Measurements from ENCODE around the gene SPATA7. TPM values are rescaled to one million over a fixed set of nuclear protein-coding genes. Genes with fewer than 3 reads are reported as not detected.

SPATA7 gene
- polyA plus RNA-seq, 1 of the 3 experiments (the other 2 are of a cell fraction) = 3.5 TPM

DNA sequence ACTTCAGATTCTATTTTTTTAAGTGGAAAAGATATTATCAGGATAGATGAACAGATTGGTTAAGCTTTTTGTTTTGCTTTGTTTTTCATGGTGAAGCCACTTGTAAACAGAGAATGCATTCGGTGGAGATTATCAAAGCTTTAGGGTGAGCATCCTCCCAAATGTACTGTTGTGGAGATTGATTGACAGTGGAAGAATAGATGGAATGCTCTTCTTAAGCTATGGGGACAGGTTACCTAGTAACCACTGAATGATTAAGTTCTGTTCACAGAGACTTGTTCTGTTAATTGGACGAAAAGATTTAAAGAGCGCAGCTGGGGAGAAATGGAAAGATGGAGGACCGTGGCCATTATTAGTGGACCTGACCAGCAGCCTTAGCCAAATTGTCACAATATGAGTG, 21.8 kb upstream of the SPATA7 start:
- H2AFZ ChIP-seq (ENCODE audit: low read depth) = no peak overlapping the region
- H3K9ac ChIP-seq = no peak overlapping the region
- no peaks in the 10 kb centered on the region for H3F3A ChIP-seq (replicated peaks; ENCODE audit: insufficient read depth)
- no peak overlapping the region for H3K27ac ChIP-seq (ENCODE audit: low read depth in 2 of 2, low read length in 1 of 2)
- no peak overlapping the region for H3K4me3 ChIP-seq (ENCODE audit: low read depth in 2 of 2, low read length in 1 of 2)
- CTCF ChIA-PET = interaction anchor here (1.1 to 5.3 kb wide), 3 partner anchors 9 to 174 kb away, joined by 3 to 19 read pairs (median 7); no protein-coding TSS in a partner anchor
- H3K27me3 ChIP-seq (ENCODE audit: insufficient read depth) = no peaks in the 10 kb centered on the region
- no peaks in the 10 kb centered on the region for H3K4me1 ChIP-seq (ENCODE audit: control insufficient read depth in 1 of 2, insufficient read depth in 2 of 2, low read depth in 1 of 2, low read length in 1 of 2)
- no peak for TF ChIP-seq CTCF (IDR thresholded peaks at IDR 0.05)
- no peak for TF ChIP-seq TAF1 (IDR thresholded peaks at IDR 0.05; ENCODE audit: borderline replicate concordance, low read depth, low read length)
- no peaks in the 10 kb centered on the region for H4K20me1 ChIP-seq (ENCODE audit: insufficient read depth)
- no peaks in the 10 kb centered on the region for H3K9me3 ChIP-seq
- no peaks in the 10 kb centered on the region for H3K9me2 ChIP-seq
- POLR2A ChIA-PET = no interaction called here
- DNase-seq = no peak
- H3K36me3 ChIP-seq (replicated peaks in 1 of 2; ENCODE audit: control insufficient read depth in 1 of 2, insufficient read depth in 2 of 2, low read length in 1 of 2) = no peaks in the 10 kb centered on the region
- no peaks in the 10 kb centered on the region for H3K79me2 ChIP-seq (ENCODE audit: insufficient read depth)
- WGBS (ENCODE audit: low lambda C conversion rate) = 57% methylated on average over 4 of the region's 4 CpGs
- H3K4me2 ChIP-seq = no peak overlapping the region

- Histone ChIP-seq H3K4me2 (no peak overlapping the region), H3K4me3 (ENCODE audit: low read depth in 2 of 2, low read length in 1 of 2) (no peak overlapping the region), H3K9me3 (no peaks in the 10 kb centered on the region), H3K27me3 (ENCODE audit: insufficient read depth) (no peaks in the 10 kb centered on the region), H3K9me2 (no peaks in the 10 kb centered on the region), H4K20me1 (ENCODE audit: insufficient read depth) (no peaks in the 10 kb centered on the region), H3K36me3 (replicated peaks in 1 of 2; ENCODE audit: control insufficient read depth in 1 of 2, insufficient read depth in 2 of 2, low read length in 1 of 2) (no peaks in the 10 kb centered on the region), H2AFZ (ENCODE audit: low read depth) (no peak overlapping the region), H3K79me2 (ENCODE audit: insufficient read depth) (no peaks in the 10 kb centered on the region), H3F3A (replicated peaks; ENCODE audit: insufficient read depth) (no peaks in the 10 kb centered on the region), H3K9ac (no peak overlapping the region), H3K27ac (ENCODE audit: low read depth in 2 of 2, low read length in 1 of 2) (no peak overlapping the region), H3K4me1 (ENCODE audit: control insufficient read depth in 1 of 2, insufficient read depth in 2 of 2, low read depth in 1 of 2, low read length in 1 of 2) (no peaks in the 10 kb centered on the region)
- no peak for DNase-seq
- TF ChIP-seq RCOR1 (IDR thresholded peaks at IDR 0.05; ENCODE audit: low read length) (no peak), SMC3 (IDR thresholded peaks at IDR 0.05; ENCODE audit: low read depth, low read length) (no peak), PBX3 (IDR thresholded peaks at IDR 0.05) (no peak), JUND (IDR thresholded peaks at IDR 0.05) (no peak), CHD2 (IDR thresholded peaks at IDR 0.05; ENCODE audit: low read length, partially characterized antibody) (no peak)
- TF ChIP-seq, protein P1, sequence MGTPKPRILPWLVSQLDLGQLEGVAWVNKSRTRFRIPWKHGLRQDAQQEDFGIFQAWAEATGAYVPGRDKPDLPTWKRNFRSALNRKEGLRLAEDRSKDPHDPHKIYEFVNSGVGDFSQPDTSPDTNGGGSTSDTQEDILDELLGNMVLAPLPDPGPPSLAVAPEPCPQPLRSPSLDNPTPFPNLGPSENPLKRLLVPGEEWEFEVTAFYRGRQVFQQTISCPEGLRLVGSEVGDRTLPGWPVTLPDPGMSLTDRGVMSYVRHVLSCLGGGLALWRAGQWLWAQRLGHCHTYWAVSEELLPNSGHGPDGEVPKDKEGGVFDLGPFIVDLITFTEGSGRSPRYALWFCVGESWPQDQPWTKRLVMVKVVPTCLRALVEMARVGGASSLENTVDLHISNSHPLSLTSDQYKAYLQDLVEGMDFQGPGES (IDR thresholded peaks at IDR 0.05; ENCODE audit: low read depth, low read length) = no peak
- TF ChIP-seq, protein P2, sequence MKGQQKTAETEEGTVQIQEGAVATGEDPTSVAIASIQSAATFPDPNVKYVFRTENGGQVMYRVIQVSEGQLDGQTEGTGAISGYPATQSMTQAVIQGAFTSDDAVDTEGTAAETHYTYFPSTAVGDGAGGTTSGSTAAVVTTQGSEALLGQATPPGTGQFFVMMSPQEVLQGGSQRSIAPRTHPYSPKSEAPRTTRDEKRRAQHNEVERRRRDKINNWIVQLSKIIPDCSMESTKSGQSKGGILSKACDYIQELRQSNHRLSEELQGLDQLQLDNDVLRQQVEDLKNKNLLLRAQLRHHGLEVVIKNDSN (IDR thresholded peaks at IDR 0.05; ENCODE audit: borderline replicate concordance, low read depth) = no peak
- TF ChIP-seq, protein P3, sequence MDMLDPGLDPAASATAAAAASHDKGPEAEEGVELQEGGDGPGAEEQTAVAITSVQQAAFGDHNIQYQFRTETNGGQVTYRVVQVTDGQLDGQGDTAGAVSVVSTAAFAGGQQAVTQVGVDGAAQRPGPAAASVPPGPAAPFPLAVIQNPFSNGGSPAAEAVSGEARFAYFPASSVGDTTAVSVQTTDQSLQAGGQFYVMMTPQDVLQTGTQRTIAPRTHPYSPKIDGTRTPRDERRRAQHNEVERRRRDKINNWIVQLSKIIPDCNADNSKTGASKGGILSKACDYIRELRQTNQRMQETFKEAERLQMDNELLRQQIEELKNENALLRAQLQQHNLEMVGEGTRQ (IDR thresholded peaks at IDR 0.05; ENCODE audit: borderline replicate concordance, low read depth, low read length) = no peak
- WGBS (ENCODE audit: low lambda C conversion rate) = 31% methylated on average over 4 of the region's 4 CpGs
- ChIA-PET POLR2A (no interaction called here), CTCF (interaction anchor here (1.2 to 5.3 kb wide), 3 partner anchors 8 to 176 kb away, joined by 3 to 19 read pairs (median 7); no protein-coding TSS in a partner anchor)
These were observed 20.6 kb upstream of the SPATA7 start for GRCh38 chr14:88364710-88365413.

Data from SK-N-SH (cell line).